Hippocampal formation (tissue), 2 donors: ENCODE measurements around the gene SLC25A22.

Source experiments
- DNase-seq, 2 donors: peaks; one replicate each; lab custom pipeline; 2025; lab: John Stamatoyannopoulos, UW

The SLC25A22 gene

DNA sequence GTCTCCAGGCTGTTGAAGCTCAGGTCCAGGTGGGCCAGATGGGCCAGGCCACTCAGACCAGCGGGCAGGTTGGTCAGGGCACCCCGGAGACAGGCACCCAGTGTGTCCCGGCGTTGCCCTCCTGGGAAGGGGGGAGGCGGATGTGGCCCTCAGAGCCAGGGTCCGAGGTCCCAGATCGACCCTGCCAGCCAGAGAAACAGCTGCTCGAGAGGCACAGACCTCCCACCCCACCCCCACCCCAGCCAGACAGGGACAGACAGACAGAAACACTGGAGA, 5.3 kb upstream of the SLC25A22 start:
- no peak for DNase-seq

GRCh38 chr11:802693-803466, 4.8 kb upstream of the SLC25A22 start:
- DNase-seq = no peak

GRCh38 chr11:802018-802617, 4.0 kb upstream of the SLC25A22 start:
- DNase-seq = no peak

- no peak for DNase-seq
Measured at GRCh38 chr11:801097-801780, 3.2 kb upstream of the SLC25A22 start.

GRCh38 chr11:800473-800872, 2.4 kb upstream of the SLC25A22 start:
- no peak for DNase-seq

DNA sequence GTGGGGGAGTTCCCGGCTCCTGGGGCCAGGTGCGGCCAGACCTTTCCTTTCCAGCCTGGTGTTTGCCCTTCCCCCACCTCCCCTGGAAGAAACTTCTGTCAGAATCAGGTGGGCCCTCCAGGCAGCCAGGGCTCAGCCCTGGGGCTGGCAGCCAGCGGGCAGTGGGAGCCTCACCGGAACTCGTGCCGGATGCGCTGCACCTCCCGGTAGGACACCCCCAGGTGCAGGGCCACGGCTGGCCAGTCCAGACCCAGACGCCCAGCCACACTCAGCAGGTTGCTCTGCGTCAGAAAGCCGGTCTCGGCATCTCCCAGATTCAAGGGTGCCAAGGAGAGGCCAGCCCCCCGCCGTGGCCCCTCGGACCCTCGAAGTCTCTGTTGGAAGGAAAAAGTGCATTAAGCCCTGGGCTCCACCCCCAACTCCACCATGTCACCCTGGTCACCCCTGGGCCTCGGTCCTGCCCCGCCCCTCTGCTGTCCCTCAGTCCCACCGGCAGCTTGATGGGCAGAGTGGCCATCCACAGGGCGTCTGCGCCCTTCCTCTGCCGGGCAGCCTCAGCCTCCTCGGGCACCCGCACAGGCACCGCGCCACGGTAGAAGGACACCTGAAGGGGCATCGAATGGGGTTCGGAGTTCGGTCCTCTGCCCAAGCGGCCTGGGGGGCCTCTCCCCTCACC, 1.7 kb upstream of the SLC25A22 start:
- DNase-seq = no peak

DNA sequence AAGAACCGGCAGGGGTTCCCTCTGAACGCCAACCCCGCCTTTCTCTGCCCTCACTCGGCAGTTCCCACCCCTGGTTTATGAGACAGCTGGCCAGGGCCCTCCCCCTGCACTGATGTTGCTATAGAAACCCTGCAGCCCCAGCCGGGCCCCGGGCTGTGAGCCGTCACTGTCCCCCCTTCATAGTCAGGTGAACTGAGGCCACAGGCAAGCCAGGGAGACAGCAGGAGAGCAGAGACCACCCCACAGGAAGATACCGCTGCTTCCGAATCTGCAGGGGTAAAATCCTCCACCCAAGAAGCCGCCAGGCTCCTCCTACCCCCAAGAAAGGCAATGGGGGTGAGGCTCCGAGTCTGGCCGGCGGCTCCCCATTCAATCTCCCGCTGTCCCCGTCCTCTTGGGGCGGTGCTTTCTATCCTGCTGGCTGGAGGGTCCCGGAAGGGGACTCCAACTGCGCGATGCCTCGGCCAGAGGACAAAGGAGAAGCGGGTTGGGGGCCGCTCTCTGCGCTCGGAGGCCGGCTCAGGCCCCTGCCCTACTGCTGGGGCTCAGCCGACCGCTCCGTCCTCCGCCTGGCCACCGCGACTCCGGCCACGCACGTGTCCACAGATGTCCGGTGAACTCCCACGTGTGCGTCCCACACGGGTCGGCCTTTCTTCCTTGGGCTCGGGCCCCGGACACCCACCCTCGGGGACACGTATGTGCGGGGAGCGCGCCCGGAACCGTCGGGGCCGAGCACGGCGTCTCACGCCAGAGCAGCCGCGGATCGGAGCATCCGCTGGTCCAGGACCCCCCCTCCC, 587 bp downstream of the SLC25A22 start:
- DNase-seq = peak; percentile 68 to 72

- DNase-seq = no peak
Measured at GRCh38 chr11:796565-797295, 1.4 kb downstream of the SLC25A22 start.

GRCh38 chr11:795634-796564, 2.2 kb downstream of the SLC25A22 start:
- DNase-seq = peak; percentile 27 to 38

DNA sequence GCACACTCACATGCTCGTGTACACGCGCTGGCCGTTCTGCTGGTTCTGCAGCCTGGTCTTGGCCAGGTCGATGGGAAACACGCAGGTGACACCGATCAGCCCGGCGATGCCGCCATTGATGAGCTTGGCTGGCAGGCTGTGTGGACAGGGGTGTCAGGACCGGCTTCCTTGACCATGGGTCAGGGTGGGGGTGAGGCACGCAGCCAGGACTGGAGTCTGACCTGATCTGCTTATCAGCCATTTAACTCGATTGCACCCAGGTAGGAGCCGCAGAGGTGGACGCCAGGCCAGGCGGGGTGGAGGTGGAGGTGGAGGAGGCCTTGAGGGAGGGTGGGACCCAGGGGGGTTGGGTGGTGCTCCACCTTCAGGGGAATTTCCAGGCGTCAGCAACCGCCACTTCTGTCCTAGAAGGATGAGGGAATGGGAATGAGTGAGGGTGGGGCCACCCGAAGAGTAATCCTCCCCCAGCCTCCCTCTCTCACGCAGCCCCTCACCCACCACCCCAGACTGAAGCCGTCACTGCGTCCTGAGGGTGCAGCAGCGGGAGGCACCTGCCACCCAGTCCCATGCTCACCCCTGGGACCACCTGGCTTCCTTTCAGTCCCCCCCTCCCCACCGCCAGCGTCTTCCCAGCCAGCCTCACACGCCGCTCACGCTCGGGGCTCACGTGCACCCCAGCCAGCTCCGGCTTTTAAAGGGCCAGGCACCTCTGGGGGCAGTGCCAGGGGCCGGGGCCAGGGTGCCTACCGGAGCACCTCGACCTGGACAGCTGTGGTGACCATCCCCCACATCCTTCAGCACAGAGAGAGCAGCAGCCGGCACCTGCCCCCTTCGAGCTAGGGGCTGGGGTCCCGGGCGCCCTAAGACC, 3.1 kb downstream of the SLC25A22 start:
- no peak for DNase-seq

DNA sequence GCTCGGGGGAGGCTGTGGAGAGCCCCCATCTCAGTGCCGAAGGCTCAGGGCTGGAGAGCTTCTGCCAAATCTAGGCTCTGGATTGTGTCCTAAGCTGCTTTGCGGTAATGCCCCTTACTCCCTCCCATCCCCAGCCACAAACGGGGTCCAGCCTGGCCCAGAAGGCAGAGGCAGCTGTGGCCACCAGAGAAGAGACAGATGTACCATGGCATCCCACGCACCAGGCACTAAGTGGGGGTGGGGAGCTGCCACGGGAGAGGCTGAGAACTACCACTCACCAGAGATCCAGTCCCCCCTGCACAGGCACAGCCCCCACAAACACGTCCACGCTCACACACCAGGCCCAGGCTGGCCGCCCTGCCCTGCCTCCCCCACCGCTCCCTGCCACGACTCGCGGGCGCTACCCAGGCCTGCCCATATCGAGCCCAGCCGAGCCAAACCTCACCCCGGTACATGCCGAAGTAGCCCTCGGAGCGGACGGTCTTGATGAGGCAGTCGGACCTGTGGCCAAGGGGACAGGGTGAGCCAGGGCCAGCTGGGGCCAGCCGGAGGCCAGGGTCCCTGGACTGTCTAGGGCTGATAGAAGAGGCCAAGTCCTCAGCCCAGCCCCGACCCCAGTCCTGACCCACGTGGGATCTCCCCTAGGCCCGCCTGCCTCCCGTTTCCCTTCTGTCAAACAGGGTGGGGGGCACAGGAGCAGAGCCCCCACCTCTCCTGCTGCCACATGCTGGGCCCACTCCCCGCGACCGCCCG, 3.9 kb downstream of the SLC25A22 start:
- no peak for DNase-seq

- DNase-seq = no peak
Measured at GRCh38 chr11:793556-793955, 4.5 kb downstream of the SLC25A22 start.

GRCh38 chr11:792873-793272, 5.2 kb downstream of the SLC25A22 start:
- DNase-seq = no peak

GRCh38 chr11:792535-792821, 5.6 kb downstream of the SLC25A22 start:
- no peak for DNase-seq

DNA sequence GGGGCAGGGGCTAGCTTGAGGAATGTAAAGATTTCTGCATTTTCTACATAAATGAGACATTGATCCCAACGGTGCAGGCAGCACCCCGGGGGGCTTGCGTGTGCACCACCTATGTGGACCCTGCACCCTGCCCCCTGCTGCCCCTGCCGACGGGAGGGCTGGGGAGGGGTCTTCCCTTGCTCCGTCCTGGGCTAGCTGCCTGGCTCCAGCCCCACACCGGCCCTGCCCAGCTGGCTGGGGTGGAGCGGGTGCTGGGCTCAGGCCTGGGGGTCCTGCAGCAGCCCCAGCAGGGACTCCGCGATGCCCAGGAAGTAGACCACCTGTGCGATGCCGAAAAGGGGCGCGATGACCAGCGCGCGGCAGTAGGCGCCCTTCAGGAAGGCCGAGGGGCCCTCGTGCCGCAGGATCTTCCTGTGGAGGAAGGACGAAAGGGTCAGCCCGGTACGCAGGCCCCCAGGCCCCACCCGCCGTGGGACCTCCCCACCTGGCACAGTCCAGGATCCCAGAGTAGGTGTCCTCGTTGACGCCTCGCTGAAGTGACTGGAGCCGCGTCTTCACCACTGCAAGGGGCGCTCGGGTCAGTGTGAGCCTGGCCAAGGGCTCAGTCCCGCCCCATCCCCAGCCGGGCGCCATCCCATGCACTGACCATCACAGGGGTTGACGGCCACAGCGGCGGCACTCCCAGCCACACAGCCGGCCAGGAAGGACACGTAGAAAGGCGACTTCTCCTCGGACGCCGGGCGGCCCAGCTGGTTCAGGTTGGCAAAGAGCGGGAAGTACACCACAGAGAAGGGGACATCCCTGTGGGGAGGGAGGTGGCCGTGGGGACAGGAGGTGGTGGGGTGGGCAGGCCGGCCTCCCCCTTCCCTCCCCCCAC, 6.2 kb downstream of the SLC25A22 start:
- no peak for DNase-seq

DNA sequence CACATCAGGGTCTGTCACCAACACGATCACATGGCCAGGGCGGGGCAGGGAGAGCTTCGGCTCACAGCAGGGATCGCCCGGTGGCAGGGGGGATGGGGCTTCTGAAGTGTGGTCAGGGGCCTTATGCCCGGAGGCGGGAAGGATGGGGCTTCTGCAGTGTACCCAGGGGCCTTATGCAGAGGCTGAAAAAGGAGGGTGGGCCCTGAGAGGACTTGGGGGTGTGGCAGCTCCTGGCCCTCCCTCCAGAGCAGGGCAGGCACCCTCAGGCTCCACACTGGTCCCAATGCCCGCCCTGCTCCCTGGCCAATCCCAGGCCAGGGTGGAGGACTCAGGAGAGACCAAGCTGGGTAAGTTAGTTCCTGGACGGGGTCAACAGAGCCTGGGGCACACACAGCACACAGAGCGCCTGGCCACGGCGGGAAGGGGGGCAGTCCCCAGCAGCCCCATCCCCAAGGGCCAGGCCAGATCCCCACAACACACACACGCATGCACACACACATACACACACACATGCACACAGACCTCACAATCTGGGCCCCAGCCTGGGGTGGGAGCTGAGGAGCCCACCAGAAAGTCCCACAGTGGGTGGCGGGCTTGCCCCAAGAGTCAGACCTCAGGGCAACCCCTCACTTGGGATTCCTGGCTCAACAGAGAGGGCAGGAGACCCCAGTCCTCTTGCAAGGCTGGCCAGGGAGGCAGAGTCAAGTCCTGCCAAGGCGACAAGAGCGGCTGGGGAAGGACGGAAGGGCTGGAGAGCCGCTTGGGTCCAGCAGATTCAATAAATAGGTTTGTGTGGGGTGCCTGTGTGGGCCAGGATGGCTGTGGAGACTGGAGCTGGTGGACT, 7.1 kb downstream of the SLC25A22 start:
- no peak for DNase-seq

DNA sequence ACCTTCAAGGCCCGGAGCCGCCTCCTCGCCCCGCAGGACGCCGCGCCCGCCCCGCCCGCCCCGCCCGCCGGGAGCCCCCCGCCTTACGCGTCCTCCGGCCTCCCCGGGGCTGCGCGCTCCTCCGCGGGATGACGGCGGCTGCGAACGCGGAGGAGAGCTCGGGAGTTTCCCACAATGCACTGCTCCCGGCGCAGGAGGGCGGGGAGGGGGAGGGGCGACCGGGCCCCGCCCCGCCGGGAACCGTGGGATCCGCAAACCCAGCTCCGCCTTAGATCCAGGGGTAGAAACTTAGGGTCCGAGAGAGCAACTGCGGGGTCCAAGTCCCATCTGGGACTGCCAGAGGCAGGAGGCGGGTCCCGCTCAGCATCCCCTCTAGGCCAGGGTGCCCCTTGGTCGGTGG, 8.1 kb downstream of the SLC25A22 start, which contains the start of gene CEND1:
CEND1 (minus strand) TSS at position 148 of the 400 bp plus-strand sequence. CDS start 1,514 bp downstream, outside the sequence.
- DNase-seq = peak; percentile 16 to 65
